Measurements from ENCODE around the gene NEUROD6.

DNA sequence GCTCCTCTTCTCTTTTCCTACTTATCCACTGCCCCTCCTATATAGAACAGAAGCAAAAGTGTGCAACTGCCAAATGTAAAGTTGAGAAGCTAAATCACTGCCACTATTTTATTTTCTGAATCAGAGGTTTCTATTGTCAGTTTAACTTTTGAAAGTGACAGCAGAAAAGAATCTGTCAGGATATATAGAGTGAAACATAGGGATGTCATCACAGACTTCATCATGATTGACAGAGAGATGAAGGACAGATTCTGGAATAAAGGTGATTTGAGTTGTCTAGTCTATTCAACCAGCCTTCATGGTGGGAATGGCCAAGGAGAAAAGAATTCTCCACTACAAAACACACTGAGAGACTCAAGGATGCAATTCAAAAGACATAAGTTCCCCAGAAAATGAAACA, 19.9 kb downstream of the NEUROD6 start:
- TF ChIP-seq, protein P1, sequence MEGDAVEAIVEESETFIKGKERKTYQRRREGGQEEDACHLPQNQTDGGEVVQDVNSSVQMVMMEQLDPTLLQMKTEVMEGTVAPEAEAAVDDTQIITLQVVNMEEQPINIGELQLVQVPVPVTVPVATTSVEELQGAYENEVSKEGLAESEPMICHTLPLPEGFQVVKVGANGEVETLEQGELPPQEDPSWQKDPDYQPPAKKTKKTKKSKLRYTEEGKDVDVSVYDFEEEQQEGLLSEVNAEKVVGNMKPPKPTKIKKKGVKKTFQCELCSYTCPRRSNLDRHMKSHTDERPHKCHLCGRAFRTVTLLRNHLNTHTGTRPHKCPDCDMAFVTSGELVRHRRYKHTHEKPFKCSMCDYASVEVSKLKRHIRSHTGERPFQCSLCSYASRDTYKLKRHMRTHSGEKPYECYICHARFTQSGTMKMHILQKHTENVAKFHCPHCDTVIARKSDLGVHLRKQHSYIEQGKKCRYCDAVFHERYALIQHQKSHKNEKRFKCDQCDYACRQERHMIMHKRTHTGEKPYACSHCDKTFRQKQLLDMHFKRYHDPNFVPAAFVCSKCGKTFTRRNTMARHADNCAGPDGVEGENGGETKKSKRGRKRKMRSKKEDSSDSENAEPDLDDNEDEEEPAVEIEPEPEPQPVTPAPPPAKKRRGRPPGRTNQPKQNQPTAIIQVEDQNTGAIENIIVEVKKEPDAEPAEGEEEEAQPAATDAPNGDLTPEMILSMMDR (IDR thresholded peaks at IDR 0.05): no peak
- TF ChIP-seq POLR2A (IDR thresholded peaks at IDR 0.05): no peak

Measured in tibial nerve (tissue), 3 donors.